Mesothelial cell of epicardium (in vitro differentiated cells): ENCODE results near the gene CEACAM4. TPM values are rescaled to one million over a fixed set of nuclear protein-coding genes. Genes with fewer than 3 reads are reported as not detected.

Source experiments
- DNase-seq, 2 experiments: peaks; one replicate each; pipeline ENCODE4 v3.0.0; 2021; ENCODE audit warnings: low spot score in 2 of 2; ENCODE audit not compliant: unreplicated experiment in 2 of 2
- H3K27ac Mint-ChIP-seq: 2 replicates; pipeline ENCODE4 v1.8.0; 2021; ENCODE audit warnings: mixed read lengths
- H3K27me3 Mint-ChIP-seq: 2 replicates; pipeline ENCODE4 v1.8.0; 2021; ENCODE audit warnings: low read depth, mixed read lengths
- H3K36me3 Mint-ChIP-seq: 2 replicates; pipeline ENCODE4 v1.8.0; 2021; ENCODE audit warnings: mixed read lengths
- H3K4me1 Mint-ChIP-seq: 2 replicates; pipeline ENCODE4 v1.8.0; 2021; ENCODE audit warnings: mixed read lengths
- H3K4me3 Mint-ChIP-seq: 2 replicates; pipeline ENCODE4 v1.8.0; 2021; ENCODE audit warnings: mild to moderate bottlenecking, moderate library complexity, mixed read lengths
- H3K9me3 Mint-ChIP-seq: 2 replicates; pipeline ENCODE4 v1.8.0; 2021; ENCODE audit warnings: mixed read lengths
- CTCF ChIP-seq: fragments of 200-600 bp; sonication (generic); IDR thresholded peaks from one replicate; pipeline ENCODE4 v1.5.0; 2021; ENCODE audit warnings: antibody characterized with exemption; ENCODE audit not compliant: unreplicated experiment
- total RNA-seq: library from RNA; stranded (reverse); gene quantifications from 3 replicates; pipeline ENCODE4 v1.2.1, GENCODE V29; 2021

Gene CEACAM4
- total RNA-seq, 1 donor from 2014 or later: not detected

- H3K9me3 Mint-ChIP-seq: peaks cover 74% of the 10 kb centered on the region
- no peak overlapping the region for H3K27ac Mint-ChIP-seq
- TF ChIP-seq CTCF: no peak
- no peak overlapping the region for H3K4me3 Mint-ChIP-seq
- no peaks in the 10 kb centered on the region for H3K27me3 Mint-ChIP-seq
- no peaks in the 10 kb centered on the region for H3K36me3 Mint-ChIP-seq
- no peak for DNase-seq
- no peaks in the 10 kb centered on the region for H3K4me1 Mint-ChIP-seq
Observed at GRCh38 chr19:41577144-41577830, 49.6 kb downstream of the CEACAM4 start.

GRCh38 chr19:41575998-41576397 is 50.9 kb downstream of the CEACAM4 start, which contains the start of gene CEACAM21:
Gene CEACAM21 (plus strand): TSS chr19:41576166. CDS start chr19:41576275, 109 bp downstream.
- DNase-seq: no peak
- H3K4me3 Mint-ChIP-seq: no peak within 1 kb of the TSS
- TF ChIP-seq CTCF: no peak
- H3K27ac Mint-ChIP-seq: no peak within 1 kb of the TSS
- H3K4me1 Mint-ChIP-seq: no peaks in the 10 kb centered on the region
- no peaks in the 10 kb centered on the region for H3K36me3 Mint-ChIP-seq
- peaks cover 72% of the 10 kb centered on the region for H3K9me3 Mint-ChIP-seq
- H3K27me3 Mint-ChIP-seq: no peaks in the 10 kb centered on the region

DNA sequence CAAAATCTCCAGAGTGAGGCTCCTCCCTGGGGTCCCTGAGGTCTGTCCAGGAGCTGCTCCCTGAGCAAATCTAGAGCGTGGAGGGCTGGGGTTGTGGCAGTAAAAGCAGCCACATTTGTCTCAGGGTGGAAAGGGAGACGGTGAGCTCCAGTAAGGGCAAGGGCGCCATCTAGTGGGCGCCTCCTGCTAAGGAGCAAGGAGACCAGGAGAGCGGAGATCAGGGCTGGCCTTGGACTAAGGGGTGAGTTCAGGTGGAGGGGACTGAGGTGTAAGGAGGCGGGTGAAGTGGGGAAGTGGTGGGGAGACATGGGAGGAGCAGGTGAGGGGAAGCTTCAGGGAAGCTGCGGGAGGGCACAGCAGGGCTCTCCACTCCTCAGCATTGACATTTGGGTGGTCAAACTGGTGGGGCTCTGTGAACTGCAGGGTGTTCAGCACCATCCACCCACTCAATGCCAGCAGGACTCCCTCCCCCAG is 56.2 kb downstream of the CEACAM4 start:
- peaks cover 62% of the 10 kb centered on the region for H3K9me3 Mint-ChIP-seq
- no peaks in the 10 kb centered on the region for H3K27me3 Mint-ChIP-seq
- no peaks in the 10 kb centered on the region for H3K4me1 Mint-ChIP-seq
- H3K4me3 Mint-ChIP-seq: no peak overlapping the region
- no peaks in the 10 kb centered on the region for H3K36me3 Mint-ChIP-seq
- TF ChIP-seq CTCF: no peak
- no peak for DNase-seq
- no peak overlapping the region for H3K27ac Mint-ChIP-seq

GRCh38 chr19:41570179-41570578 is 56.7 kb downstream of the CEACAM4 start:
- no peaks in the 10 kb centered on the region for H3K4me1 Mint-ChIP-seq
- H3K9me3 Mint-ChIP-seq: peaks cover 60% of the 10 kb centered on the region
- no peaks in the 10 kb centered on the region for H3K27me3 Mint-ChIP-seq
- no peak for TF ChIP-seq CTCF
- no peak for DNase-seq
- no peak overlapping the region for H3K4me3 Mint-ChIP-seq
- no peak overlapping the region for H3K27ac Mint-ChIP-seq
- no peaks in the 10 kb centered on the region for H3K36me3 Mint-ChIP-seq

DNA sequence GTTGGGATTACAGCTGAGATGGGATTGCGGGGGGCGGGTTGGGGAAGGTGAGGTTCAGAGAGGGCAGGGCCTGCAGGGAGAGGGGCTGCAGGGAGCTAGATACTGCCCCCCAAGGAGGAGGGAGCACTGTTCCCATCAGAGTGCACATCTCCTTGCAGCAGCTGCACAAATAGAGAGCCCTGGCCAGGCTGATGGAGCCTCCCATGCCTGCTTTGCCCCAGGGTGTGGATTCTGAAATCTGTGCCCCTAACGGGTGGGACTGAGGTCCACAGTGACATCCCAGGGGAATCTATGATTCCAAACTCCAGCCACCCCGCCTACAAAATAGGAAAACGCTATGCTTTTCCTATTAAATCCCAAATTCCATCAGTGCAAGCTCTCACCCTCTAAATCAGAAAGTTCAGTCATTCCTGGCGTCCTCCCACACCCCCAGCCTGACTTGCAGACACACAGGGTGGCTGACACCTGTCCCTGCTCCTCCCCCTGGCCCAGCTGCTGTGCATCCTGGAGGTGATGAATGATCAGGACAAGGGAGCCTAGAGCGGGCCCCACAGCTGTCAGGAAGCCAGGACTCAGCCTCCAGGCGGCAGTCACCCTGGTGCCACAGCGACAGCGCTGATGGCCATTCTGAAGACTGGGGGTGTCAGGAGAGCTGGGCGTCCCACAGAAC is 57.3 kb downstream of the CEACAM4 start:
- peaks cover 55% of the 10 kb centered on the region for H3K9me3 Mint-ChIP-seq
- DNase-seq: no peak
- no peak overlapping the region for H3K27ac Mint-ChIP-seq
- no peak overlapping the region for H3K4me3 Mint-ChIP-seq
- H3K4me1 Mint-ChIP-seq: no peaks in the 10 kb centered on the region
- TF ChIP-seq CTCF: no peak
- H3K27me3 Mint-ChIP-seq: no peaks in the 10 kb centered on the region
- H3K36me3 Mint-ChIP-seq: no peaks in the 10 kb centered on the region

Other genes starting within 250 kb of the CEACAM4 start
- gene EXOSC5, start 229.7 kb downstream of the CEACAM4 start, total RNA-seq: 12.2 to 17.0 TPM (median 12.5 TPM) in 3 replicates
- 22.6 to 27.2 TPM (median 22.8 TPM) in 3 replicates for gene BCKDHA, start 229.3 kb downstream of the CEACAM4 start, total RNA-seq
- gene B3GNT8, start 199.7 kb downstream of the CEACAM4 start, total RNA-seq: 4.5 to 5.1 TPM (median 4.9 TPM) in 3 replicates
- 37.5 to 41.4 TPM (median 39.8 TPM) in 3 replicates for gene DMAC2, start 187.2 kb downstream of the CEACAM4 start, total RNA-seq
- not detected in 3 replicates for gene ERICH4, start 183.9 kb downstream of the CEACAM4 start, total RNA-seq
- not detected in 3 replicates for gene CEACAM21, start 50.9 kb downstream of the CEACAM4 start, total RNA-seq
- not detected in 3 replicates for gene CEACAM7, start 61.2 kb upstream of the CEACAM4 start, total RNA-seq
- not detected in 3 replicates for gene CEACAM5, start 81.6 kb upstream of the CEACAM4 start, total RNA-seq
- gene CEACAM6, start 128.5 kb upstream of the CEACAM4 start, total RNA-seq: not detected in 3 replicates
- not detected in 3 replicates for gene CEACAM3, start 169.5 kb upstream of the CEACAM4 start, total RNA-seq
- not detected in 3 replicates for gene LYPD4, start 217.6 kb upstream of the CEACAM4 start, total RNA-seq
- not detected in 3 replicates for gene DMRTC2, start 218.0 kb upstream of the CEACAM4 start, total RNA-seq
- 2,197 to 2,288 TPM (median 2,263 TPM) in 3 replicates for gene RPS19, start 233.2 kb upstream of the CEACAM4 start, total RNA-seq